Left lung (tissue), 10 donors: Measurements from ENCODE around the gene TACC3. TPM values are rescaled to one million over a fixed set of nuclear protein-coding genes. Genes with fewer than 3 reads are reported as not detected.
A peak's percentile ranks its signal among the peaks of the same experiment; 100 is the strongest.

Source experiments
- ATAC-seq: fragments of 200-7000 bp; cut with Tn5 transposase; one replicate; pipeline ENCODE4 v1.9.1; 2020; ENCODE audit warnings: moderate library complexity
- DNase-seq, 4 donors: peaks; one replicate each; pipeline ENCODE4 v3.0.0-alpha.2; 2013 to 2020
- H3K27ac ChIP-seq, 2 donors: fragments of 200-600 bp; sonication (generic) in 1 of 2; one replicate each; pipeline versions ENCODE4 v1.5.0 to v1.8.0; 2020 to 2021
- H3K27me3 ChIP-seq, 2 donors: fragments of 200-600 bp; sonication (generic) in 1 of 2; one replicate each; pipeline versions ENCODE4 v1.5.0 to v1.8.0; 2020 to 2021
- H3K36me3 ChIP-seq, 2 donors: fragments of 200-600 bp; sonication (generic) in 1 of 2; one replicate each; pipeline versions ENCODE4 v1.5.0 to v1.8.0; 2020 to 2021
- H3K4me1 ChIP-seq, 2 donors: fragments of 200-600 bp; one replicate each; pipeline ENCODE4 v1.8.0; 2021
- H3K4me3 ChIP-seq, 2 donors: fragments of 200-600 bp; sonication (generic) in 1 of 2; one replicate each; pipeline versions ENCODE4 v1.5.0 to v1.8.0; 2020 to 2021; ENCODE audit warnings: mild to moderate bottlenecking in 1 of 2
- H3K9me3 ChIP-seq, 2 donors: fragments of 200-600 bp; sonication (generic) in 1 of 2; one replicate each; pipeline versions ENCODE4 v1.5.0 to v1.8.0; 2020 to 2021
- intact Hi-C, 2 donors: fragments of 100-400 bp; cut with DNase I; formaldehyde crosslinking; loops; one replicate each; pipeline versions ENCODE4 v1.11.2 to v1.14.2; 2022
- polyA plus RNA-seq, 6 donors: library from polyadenylated mRNA; unstranded; fragments of 120-200 nt; gene quantifications; one replicate each; pipeline ENCODE4 v1.2.1, GENCODE V29; 2013; ENCODE audit not compliant: insufficient read length in 6 of 6
- total RNA-seq, 2 donors: library from RNA; stranded (reverse); fragmentation: NEBNext Ultra II Directional; extraction: Animal tissue kit (Norgen Biotek cat#: 25700); gene quantifications; one replicate each; pipeline ENCODE4 v1.2.1, GENCODE V29; 2021
- TF ChIP-seq, protein P1 (sequence below), 2 donors: fragments of 200-600 bp; sonication (generic) in 1 of 2; IDR thresholded peaks; one replicate each; pipeline versions ENCODE4 v1.5.0 to v1.8.0; 2021; ENCODE audit warnings: antibody characterized with exemption in 2 of 2
- donor health status: DM: no; HTN: yes; CAD: no.
- donor health status: DM: no; HTN: no; CAD: no.

TACC3 gene
- total and polyA plus RNA-seq, 8 donors: 20.3 to 76.2 (median 44.7) TPM

DNA sequence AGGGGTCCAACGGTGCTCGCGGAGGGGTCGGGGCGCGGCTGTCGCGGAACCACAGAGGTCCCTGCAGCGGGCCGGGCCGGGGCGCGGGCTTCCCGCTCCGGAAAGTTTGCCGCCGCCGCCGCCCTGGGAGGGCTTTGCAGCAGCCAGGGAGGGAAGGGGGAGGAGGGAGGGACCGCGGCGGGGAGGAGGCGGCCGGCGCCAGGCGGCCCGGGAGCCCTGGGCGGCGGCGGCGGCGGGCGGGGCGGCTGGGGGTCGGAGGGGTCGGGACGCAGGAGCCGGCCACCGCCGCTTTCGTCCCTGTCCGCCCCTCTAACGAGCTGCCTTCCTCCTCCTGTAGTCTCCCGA, 72.1 kb downstream of the TACC3 start:
- DNase-seq (no peak), ATAC-seq (peak; percentile 42)

DNA sequence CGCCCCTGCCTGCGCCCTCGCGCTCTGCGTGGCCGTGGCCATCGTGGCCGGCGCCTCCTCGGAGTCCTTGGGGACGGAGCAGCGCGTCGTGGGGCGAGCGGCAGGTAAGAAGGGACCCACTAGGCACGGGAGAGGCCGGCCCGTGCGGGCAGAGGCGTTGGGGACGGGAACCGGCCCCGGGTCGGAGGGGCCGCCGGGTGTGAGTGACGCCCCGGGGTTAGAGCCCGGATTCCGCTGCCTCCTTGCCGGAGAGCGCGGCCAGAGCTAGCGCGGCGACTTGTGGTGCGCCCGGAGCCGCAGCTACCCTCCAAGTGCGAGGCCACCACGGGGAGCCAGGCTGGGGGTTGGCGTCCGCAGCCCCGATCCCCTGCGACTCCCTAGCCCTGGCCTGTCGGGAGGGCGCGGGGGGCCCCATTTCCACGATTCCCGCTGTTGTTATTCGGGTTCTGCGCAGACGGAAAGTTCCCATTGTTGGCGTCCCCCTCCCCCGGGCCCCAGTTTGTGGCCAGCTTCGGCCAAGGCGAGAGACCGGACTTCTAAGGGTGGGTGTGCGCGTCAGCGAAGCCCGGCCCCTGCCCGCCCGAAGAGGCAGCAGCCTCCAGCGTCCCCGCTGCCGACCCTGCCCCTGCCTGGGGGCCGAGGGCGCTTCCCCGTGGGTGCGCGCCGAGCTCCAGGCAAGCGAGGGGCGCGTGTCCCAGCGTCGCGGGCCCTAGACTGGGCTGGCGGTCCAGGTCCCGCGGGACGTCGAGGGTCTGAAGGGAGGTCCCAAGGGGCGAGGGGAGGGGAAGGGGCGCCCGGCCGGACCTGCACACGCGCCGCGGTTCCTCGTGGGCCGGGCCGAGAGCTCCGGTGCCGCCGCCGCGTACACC, 72.9 kb downstream of the TACC3 start:
- peaks cover 24 to 81% of the 10 kb centered on the region in 2 donors for H3K27me3 ChIP-seq
- H3K4me1 ChIP-seq: peaks cover 11 to 23% of the 10 kb centered on the region in 2 donors
- peak; percentile 6 for ATAC-seq
- no peaks in the 10 kb centered on the region for H3K9me3 ChIP-seq
- DNase-seq: no peak
- H3K36me3 ChIP-seq: no peaks in the 10 kb centered on the region
- H3K4me3 ChIP-seq: peak overlapping the region; percentile 19 to 43
- TF ChIP-seq, protein P1, sequence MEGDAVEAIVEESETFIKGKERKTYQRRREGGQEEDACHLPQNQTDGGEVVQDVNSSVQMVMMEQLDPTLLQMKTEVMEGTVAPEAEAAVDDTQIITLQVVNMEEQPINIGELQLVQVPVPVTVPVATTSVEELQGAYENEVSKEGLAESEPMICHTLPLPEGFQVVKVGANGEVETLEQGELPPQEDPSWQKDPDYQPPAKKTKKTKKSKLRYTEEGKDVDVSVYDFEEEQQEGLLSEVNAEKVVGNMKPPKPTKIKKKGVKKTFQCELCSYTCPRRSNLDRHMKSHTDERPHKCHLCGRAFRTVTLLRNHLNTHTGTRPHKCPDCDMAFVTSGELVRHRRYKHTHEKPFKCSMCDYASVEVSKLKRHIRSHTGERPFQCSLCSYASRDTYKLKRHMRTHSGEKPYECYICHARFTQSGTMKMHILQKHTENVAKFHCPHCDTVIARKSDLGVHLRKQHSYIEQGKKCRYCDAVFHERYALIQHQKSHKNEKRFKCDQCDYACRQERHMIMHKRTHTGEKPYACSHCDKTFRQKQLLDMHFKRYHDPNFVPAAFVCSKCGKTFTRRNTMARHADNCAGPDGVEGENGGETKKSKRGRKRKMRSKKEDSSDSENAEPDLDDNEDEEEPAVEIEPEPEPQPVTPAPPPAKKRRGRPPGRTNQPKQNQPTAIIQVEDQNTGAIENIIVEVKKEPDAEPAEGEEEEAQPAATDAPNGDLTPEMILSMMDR (IDR thresholded peaks at IDR 0.05): no peak
- no peak overlapping the region for H3K27ac ChIP-seq
- intact Hi-C loops: no loop called here

More for the DNA sequence above, 72.1 kb downstream of the TACC3 start:
- intact Hi-C loops: no loop called here
- Histone ChIP-seq H3K27me3 (peaks cover 24 to 74% of the 10 kb centered on the region in 2 donors), H3K9me3 (no peaks in the 10 kb centered on the region), H3K4me3 (peak overlapping the region; percentile 17 to 43), H3K36me3 (no peaks in the 10 kb centered on the region), H3K4me1 (peaks cover 11 to 23% of the 10 kb centered on the region in 2 donors), H3K27ac (no peak overlapping the region)
- TF ChIP-seq, protein P1 (IDR thresholded peaks at IDR 0.05): no peak

Other genes starting within 250 kb of the TACC3 start
- 1 to 10 TPM; 1.8 to 1.9 TPM for gene FAM53A, start 37.2 kb upstream of the TACC3 start, total RNA-seq
- gene FAM53A, start 37.2 kb upstream of the TACC3 start, polyA plus RNA-seq: 1 to 10 TPM; 1.5 to 4.3 (median 3.0) TPM
- gene SLBP, start 9.2 kb upstream of the TACC3 start, total RNA-seq: 10 to 100 TPM; 39.1 to 42.8 TPM
- 10 to 100 TPM; 57.2 to 73.0 (median 62.0) TPM for gene SLBP, start 9.2 kb upstream of the TACC3 start, polyA plus RNA-seq
- 10 to 100 TPM; 36.8 to 41.1 TPM for gene TMEM129, start 198 bp upstream of the TACC3 start, total RNA-seq
- gene TMEM129, start 198 bp upstream of the TACC3 start, polyA plus RNA-seq: 10 to 100 TPM; 24.3 to 30.6 (median 27.5) TPM
- 10 to 100 TPM; 10.8 to 13.5 TPM for gene FGFR3, start 71.8 kb downstream of the TACC3 start, total RNA-seq
- 100 to 1,000 TPM in 4 of 6 donors, 10 to 100 TPM in 2; 74.5 to 134 (median 109) TPM for gene FGFR3, start 71.8 kb downstream of the TACC3 start, polyA plus RNA-seq
- gene LETM1, start 134.6 kb downstream of the TACC3 start, total RNA-seq: 10 to 100 TPM; 40.8 to 52.3 TPM
- 10 to 100 TPM; 17.9 to 27.9 (median 20.4) TPM for gene LETM1, start 134.6 kb downstream of the TACC3 start, polyA plus RNA-seq
- 10 to 100 TPM; 53.6 to 60.0 TPM for gene NSD2, start 149.9 kb downstream of the TACC3 start, total RNA-seq
- gene NSD2, start 149.9 kb downstream of the TACC3 start, polyA plus RNA-seq: 10 to 100 TPM; 69.2 to 93.8 (median 82.4) TPM